Aorta (tissue), 5 donors: ENCODE results near the gene LILRB2. TPM values are rescaled to one million over a fixed set of nuclear protein-coding genes. Genes with fewer than 3 reads are reported as not detected.
"Not testable (repeated sequence)": the region's sequence is repeated elsewhere in the genome, so short reads cannot be mapped to it uniquely, and the experiment has no call there.

Source experiments
- ATAC-seq: fragments of 200-7000 bp; cut with Tn5 transposase; one replicate; pipeline ENCODE4 v1.9.1; 2022; ENCODE audit warnings: moderate library complexity; ENCODE audit not compliant: low FRiP score
- DNase-seq, 2 donors: peaks; one replicate each; pipeline ENCODE4 v3.0.0-alpha.2; 2020
- H3K27ac ChIP-seq, 2 donors: one replicate each; pipeline ENCODE4 v1.5.1; 2013; ENCODE audit warnings: low read length in 2 of 2, mild to moderate bottlenecking in 2 of 2, moderate library complexity in 2 of 2, control low read depth in 1 of 2, inconsistent platforms in 1 of 2, low read depth in 1 of 2
- H3K27me3 ChIP-seq, 2 donors: one replicate each; pipeline ENCODE4 v1.6.1; 2013; ENCODE audit warnings: control low read depth in 1 of 2, low read length in 1 of 2, mild to moderate bottlenecking in 1 of 2, moderate library complexity in 1 of 2; ENCODE audit not compliant: insufficient read depth in 2 of 2, control insufficient read depth in 1 of 2
- H3K36me3 ChIP-seq, 2 donors: one replicate each; pipeline ENCODE4 v1.6.1; 2013; ENCODE audit warnings: control low read depth in 1 of 2, low read length in 1 of 2, mild to moderate bottlenecking in 1 of 2; ENCODE audit not compliant: insufficient read depth in 2 of 2, control insufficient read depth in 1 of 2
- H3K4me1 ChIP-seq, 2 donors: one replicate each; pipeline ENCODE4 v1.6.1; 2013; ENCODE audit warnings: low read length in 2 of 2, control low read depth in 1 of 2, mild to moderate bottlenecking in 1 of 2, moderate library complexity in 1 of 2; ENCODE audit not compliant: insufficient read depth in 2 of 2, control insufficient read depth in 1 of 2
- H3K4me3 ChIP-seq, 2 donors: one replicate each; pipeline ENCODE4 v1.5.1; 2013; ENCODE audit warnings: low read length in 2 of 2, control low read depth in 1 of 2, mild to moderate bottlenecking in 1 of 2
- H3K9me3 ChIP-seq: one replicate; pipeline ENCODE4 v1.6.1; 2013; ENCODE audit warnings: mild to moderate bottlenecking, low read length; ENCODE audit not compliant: control insufficient read depth
- WGBS, 2 donors: extraction: QIAGEN DNeasy Blood & Tissue Kit; methylation state at CpG; one replicate each; pipeline ENCODE4 v1.1.7; 2013; 5-methylcytosine and 5-hydroxymethylcytosine counted together
- intact Hi-C, 2 donors: fragments of 100-400 bp; cut with DNase I; formaldehyde crosslinking; loops; one replicate each; pipeline versions ENCODE4 v1.14.2 to v1.15.0; 2022
- polyA plus RNA-seq, 2 donors: library from polyadenylated mRNA; stranded (reverse); fragments of 200-250 nt; gene quantifications; one replicate each; pipeline ENCODE4 v1.2.3, GENCODE V29; 2013
- total RNA-seq, 2 donors: library from RNA; stranded (reverse); fragmentation: NEBNext Ultra II Directional; extraction: Animal tissue kit (Norgen Biotek cat#: 25700); gene quantifications; one replicate each; pipeline ENCODE4 v1.2.1, GENCODE V29; 2021
- donor health status: healthy with polysubstance abuse.
- donor health status: Bipolar disorder and iron deficiency.
- donor health status: DM: no; HTN: no; CAD: no.
- donor health status: DM: no; HTN: no; CAD: no.
- donor health status: DM: yes; HTN: yes; CAD: no.

The LILRB2 gene
- total and polyA plus RNA-seq, 4 donors, result 0.38 to 22.7 (median 6.1) TPM

DNA sequence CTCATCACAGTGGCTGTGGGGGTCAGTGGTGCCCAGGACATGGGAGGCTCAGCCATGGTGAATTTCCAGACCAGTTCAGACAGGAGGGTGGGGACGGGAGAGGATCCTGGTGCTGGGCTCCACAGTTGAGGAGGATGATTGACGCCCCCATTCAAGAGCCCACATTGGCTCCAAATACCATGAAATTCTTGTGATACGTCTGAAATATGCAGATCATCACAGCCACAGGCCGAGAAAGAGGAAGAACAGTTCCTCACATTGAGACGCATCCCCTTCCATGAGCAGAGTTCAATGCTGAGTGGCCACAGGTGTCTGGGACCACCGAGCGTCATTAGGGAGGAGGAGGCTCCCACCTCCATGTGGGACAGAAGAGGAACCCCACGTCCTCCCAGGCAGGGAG, 37.1 kb downstream of the LILRB2 start:
- WGBS, 2 donors, result 67% methylated on average over 7 of the region's 8 CpGs; no CpG with 5 or more reads in 1 of the 2 donors

DNA sequence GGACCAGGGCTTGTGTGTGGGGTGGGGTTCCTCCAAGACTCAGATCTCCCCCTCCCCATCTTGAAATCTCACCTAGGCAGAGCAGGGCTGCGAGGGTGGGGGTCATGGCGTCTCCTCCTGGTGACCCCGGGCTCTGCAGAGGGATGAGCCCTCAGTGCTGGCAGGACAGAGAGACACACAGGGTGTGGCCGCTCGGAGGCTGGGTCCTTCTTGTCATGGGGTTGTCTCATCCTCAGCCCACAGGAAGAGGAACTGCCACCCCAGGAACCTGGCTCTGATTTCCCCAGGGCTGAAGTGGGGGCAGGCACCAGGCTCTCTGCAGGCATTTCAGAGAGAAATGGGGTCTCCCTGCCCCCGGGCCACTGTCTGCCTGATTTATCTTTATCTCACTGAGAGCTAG, 38.3 kb downstream of the LILRB2 start, which contains the start of gene LILRA6:
Gene LILRA6, minus strand, starts transcription at position 145 of the 400 bp plus-strand sequence.
- H3K27ac ChIP-seq, DNase-seq, H3K4me1 ChIP-seq, H3K4me3 ChIP-seq, H3K9me3 ChIP-seq, H3K27me3 ChIP-seq, H3K36me3 ChIP-seq, intact Hi-C loops, ATAC-seq: not testable (repeated sequence)
- 66% methylated on average over 6 of the region's 6 CpGs; no CpG with 5 or more reads in 1 of the 2 donors for WGBS, 2 donors

More for the DNA sequence above, 37.1 kb downstream of the LILRB2 start:
- H3K27me3 ChIP-seq, DNase-seq, ATAC-seq, intact Hi-C loops, H3K27ac ChIP-seq, H3K4me1 ChIP-seq, H3K4me3 ChIP-seq, H3K36me3 ChIP-seq, H3K9me3 ChIP-seq: not testable (repeated sequence)

DNA sequence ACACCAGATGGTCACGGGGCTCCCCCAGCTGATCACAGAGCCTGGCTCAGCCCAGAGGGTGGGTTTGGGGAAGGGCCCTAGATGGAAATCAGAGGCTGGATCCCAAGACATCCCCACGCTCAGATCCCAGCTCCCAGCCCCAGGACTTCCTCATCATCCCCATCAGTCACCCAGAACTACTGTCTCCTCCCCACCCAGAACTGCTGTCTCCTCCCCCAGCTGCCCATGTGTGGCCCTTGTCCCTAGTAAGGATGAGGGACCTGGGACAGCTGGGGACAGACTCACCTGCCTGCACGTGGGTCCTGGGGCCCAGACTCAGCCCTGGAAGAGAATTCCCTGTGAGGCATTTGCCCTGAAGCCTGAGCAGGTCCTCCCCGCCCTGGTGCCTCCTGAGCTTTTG, 38.7 kb downstream of the LILRB2 start:
- intact Hi-C loops, result not testable (repeated sequence)
- 76% methylated on average over 4 of the region's 4 CpGs; no CpG with 5 or more reads in 1 of the 2 donors for WGBS, 2 donors

DNA sequence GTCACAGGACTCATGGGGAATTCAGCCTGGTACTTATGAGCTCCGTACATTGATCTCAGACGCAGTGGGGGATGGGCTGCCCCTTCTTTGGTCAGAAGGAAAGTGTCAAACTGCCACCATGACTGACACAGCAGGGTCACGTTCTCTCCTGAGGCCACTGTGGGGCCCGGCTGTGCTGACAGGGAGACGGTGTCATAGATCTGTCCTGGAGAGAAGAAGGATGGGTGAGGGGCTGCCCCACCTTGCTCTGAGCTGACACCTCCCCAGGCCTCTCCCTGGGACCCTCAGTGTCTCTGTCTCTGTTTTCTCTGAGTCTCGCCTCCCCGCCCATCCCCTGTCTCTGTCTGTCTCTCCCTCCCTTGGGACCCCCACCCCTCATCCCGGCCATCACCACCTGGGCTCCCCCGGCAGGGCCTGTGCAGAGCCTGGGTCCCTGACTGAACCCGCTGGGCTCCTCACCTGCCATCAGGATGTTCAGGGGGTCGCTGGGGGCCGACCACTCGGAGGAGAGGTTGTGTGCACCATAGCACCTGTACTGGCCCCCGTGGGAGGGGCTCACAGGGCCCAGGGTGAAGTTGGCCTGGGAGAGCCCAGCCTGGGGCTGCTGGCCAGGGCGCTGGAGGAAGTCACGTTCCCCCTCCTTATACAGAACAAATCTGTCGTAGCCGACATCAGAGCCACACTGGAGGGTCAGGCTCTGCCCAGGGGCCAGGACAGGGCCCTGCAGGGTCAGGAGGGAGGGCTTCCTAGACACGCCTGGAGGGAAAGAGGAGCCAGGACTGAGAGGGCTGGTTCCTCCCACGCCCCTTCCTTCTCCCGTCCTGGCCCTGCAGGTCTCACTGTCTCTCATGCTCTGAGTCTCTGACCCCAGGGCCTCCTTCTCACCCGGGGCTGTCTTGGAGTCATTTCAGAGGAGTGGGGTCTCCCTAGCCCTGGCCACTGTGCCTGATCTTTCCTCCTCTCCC, 40.3 kb downstream of the LILRB2 start:
- H3K36me3 ChIP-seq, H3K4me1 ChIP-seq, H3K9me3 ChIP-seq, H3K4me3 ChIP-seq, H3K27me3 ChIP-seq, intact Hi-C loops, H3K27ac ChIP-seq, ATAC-seq: not testable (repeated sequence)
- DNase-seq, result peak in 1 of 2 donors; percentile 32
- 56% methylated on average over 12 to 19 of the region's 22 CpGs for WGBS, 2 donors

More for the DNA sequence above, 38.7 kb downstream of the LILRB2 start:
- not testable (repeated sequence) for ATAC-seq, H3K27me3 ChIP-seq, H3K9me3 ChIP-seq, H3K36me3 ChIP-seq, H3K4me3 ChIP-seq, DNase-seq, H3K27ac ChIP-seq, H3K4me1 ChIP-seq

DNA sequence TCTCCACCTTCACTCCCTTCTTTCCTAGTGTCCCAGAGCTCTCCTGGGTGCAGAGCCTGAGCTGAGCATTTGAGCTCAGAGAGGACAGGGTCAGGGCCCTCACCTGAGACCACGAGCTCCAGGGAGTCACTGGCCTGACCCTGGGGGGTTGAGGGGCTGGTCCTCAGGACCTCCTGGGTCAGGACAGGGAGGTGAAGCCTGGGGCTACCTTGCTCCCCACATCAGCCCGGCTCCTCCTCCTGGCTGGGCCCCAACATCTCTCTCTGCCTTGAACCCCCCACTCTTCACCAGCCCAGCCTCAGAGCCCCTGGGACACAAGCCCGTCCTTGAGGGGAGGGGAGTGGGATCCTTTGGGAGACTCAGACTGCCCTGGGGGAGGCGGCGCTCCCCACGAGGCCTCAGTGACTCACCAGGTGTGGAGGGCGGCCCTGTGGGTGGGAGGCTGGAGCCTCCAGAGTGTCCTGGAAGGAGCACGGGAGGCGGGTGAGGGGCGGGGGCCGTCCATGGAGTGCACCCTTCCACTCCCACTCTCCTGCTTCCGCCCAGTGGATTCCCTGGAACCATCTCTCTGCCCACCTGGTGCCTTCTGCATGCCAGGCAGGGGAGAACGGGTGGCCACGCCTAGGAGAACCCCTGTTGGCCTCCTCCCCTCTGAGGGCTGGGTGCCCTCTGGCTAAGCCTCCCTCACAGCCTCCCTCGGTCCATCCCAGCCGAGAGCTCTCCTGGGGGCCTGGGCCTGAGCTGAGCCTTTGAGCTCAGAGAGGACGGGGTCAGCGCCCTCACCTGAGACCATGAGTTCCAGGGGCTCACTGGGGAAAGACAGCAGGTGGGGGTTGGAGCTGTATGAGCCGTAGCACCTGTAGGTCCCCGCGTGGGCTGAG, 41.2 kb downstream of the LILRB2 start:
- DNase-seq (peak in 1 of 2 donors; percentile 36), ATAC-seq (peak; percentile 46)
- H3K27ac ChIP-seq, H3K27me3 ChIP-seq, H3K4me3 ChIP-seq, H3K9me3 ChIP-seq, H3K36me3 ChIP-seq, H3K4me1 ChIP-seq: not testable (repeated sequence)
- intact Hi-C loops, result loop anchor here in 1 of 2 donors (2.0 kb wide), 1 partner anchor 17 kb away; the partner anchor contains the start of gene LILRB3
- 72 to 73% methylated on average over 14 to 16 of the region's 21 CpGs for WGBS, 2 donors

DNA sequence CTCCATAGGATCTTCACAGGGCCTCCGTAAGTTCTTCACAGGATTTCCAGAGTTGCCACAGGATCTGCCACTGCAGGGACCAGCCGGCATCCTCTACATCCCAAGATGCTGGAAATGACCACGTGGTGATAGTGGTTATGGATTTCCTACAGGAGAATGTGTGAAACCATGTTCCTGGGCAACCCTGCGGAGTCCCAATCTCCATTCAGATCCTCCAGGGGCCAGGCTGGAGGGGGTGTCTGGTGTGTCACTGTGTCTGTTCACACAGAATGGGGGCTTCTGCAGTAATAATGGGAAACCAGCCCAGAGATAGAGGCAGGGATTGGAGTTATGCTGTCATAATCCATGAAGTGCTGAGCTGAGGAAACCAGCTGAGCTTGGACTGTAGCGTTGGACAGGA, 47.0 kb downstream of the LILRB2 start:
- no peaks in the 10 kb centered on the region for H3K36me3 ChIP-seq
- 5 to 61% methylated on average over 5 of the region's 5 CpGs for WGBS, 2 donors
- DNase-seq (no peak), ATAC-seq (no peak)
- no peaks in the 10 kb centered on the region for H3K4me1 ChIP-seq
- H3K9me3 ChIP-seq, result no peaks in the 10 kb centered on the region
- intact Hi-C loops, result no loop called here
- H3K27ac ChIP-seq, result no peak overlapping the region
- H3K4me3 ChIP-seq, result no peak overlapping the region
- H3K27me3 ChIP-seq, result no peaks in the 10 kb centered on the region

DNA sequence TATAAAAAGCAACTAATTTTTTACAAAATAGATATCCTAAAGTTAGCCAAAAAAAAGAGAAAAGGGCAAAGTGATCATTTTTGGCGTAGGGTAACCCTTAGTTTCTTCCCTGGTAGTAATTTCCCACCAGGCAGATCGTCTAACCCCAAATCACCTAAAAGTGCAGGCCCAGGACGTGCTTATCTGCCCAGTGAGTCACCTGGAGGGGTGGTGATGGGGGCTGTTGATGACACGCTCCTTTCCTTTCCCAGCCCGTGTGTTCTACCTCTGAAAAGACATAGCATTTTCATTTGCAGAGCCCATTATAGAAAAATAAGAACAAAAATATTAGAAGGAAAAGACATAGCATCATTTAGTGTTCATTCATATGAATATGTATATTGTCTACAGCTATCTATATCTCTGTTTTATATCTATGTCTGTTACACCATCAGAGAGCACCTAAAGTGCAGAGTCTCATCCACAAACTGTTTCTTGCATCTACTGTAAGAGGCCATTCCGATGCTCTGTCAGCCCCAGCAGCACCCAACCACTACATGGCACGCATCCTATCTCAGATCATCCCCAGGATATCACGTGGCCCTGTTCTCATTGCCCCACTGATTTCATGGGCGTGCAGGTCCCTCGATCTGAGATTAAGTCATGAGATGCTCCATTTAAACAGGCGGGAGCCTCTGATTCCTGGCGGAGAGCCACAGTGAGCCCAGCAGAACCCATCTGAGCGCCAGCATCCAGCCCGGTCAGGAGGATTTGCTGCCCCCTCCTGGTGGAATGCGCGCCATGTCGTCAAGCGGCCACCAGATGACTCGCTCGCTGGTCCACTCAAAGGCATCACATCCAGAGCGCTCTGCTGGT, 49.6 kb downstream of the LILRB2 start:
- WGBS, 2 donors, result 18 to 19% methylated on average over 21 of the region's 21 CpGs
- ATAC-seq (peak; percentile 93), DNase-seq (peak; percentile 90 to 98)
- Histone ChIP-seq H3K27me3 (no peaks in the 10 kb centered on the region), H3K36me3 (no peaks in the 10 kb centered on the region), H3K4me1 (no peaks in the 10 kb centered on the region), H3K27ac (no peak overlapping the region), H3K4me3 (no peak overlapping the region), H3K9me3 (no peaks in the 10 kb centered on the region)
- intact Hi-C loops, result loop anchor here (1.0 to 2.0 kb wide), 2 partner anchors 62 to 63 kb away; no protein-coding TSS in a partner anchor

DNA sequence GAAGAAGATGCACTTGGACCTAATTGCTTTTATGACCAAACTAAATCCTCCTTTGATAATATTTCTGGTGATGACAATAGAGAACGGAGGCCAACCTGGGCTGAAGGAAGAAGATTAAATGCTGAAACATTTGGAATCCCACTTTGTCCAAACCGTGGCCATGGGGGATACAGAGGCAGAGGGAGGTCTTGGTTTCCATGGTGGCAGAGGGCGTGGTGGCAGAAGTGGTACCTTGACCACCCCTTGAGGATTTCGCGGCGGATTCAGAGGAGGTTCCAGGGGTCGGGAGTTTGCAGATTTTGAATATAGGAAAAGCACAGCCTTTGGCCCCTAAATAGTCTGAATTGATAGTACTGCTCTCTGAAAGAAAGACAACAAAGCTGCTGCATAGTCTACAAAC, 50.9 kb downstream of the LILRB2 start:
- intact Hi-C loops, result loop anchor here in 1 of 2 donors (2.0 kb wide), 1 partner anchor 61 kb away; no protein-coding TSS in a partner anchor
- Histone ChIP-seq H3K36me3 (no peaks in the 10 kb centered on the region), H3K9me3 (no peaks in the 10 kb centered on the region), H3K4me1 (no peaks in the 10 kb centered on the region), H3K27me3 (no peaks in the 10 kb centered on the region), H3K4me3 (no peak overlapping the region), H3K27ac (no peak overlapping the region)
- no peak for ATAC-seq
- 85 to 92% methylated on average over 7 of the region's 7 CpGs for WGBS, 2 donors
- DNase-seq, result no peak
